T-helper 1 cell treated with Interleukin-12 subunit alpha and Interleukin-12 subunit beta and Interleukin-4 antibody, amounts not matched to agents 30 ng/mL and 1 ng/mL, for 36 hours (primary cell): ENCODE results near the gene GRAMD2B. TPM values are rescaled to one million over a fixed set of nuclear protein-coding genes. Genes with fewer than 3 reads are reported as not detected.
"Not testable (repeated sequence)": the region's sequence is repeated elsewhere in the genome, so short reads cannot be mapped to it uniquely, and the experiment has no call there.

Experiments
- intact Hi-C: fragments of 100-400 bp; cut with micrococcal nuclease; formaldehyde crosslinking; loops from one replicate; pipeline ENCODE4 v1.15.1; 2024
- total RNA-seq: library from RNA; stranded (reverse); gene quantifications from 2 replicates; pipeline ENCODE4 v1.2.3, GENCODE V29; 2022

Gene GRAMD2B
- 4.5 and 7.5 TPM in 2 replicates for total RNA-seq

DNA sequence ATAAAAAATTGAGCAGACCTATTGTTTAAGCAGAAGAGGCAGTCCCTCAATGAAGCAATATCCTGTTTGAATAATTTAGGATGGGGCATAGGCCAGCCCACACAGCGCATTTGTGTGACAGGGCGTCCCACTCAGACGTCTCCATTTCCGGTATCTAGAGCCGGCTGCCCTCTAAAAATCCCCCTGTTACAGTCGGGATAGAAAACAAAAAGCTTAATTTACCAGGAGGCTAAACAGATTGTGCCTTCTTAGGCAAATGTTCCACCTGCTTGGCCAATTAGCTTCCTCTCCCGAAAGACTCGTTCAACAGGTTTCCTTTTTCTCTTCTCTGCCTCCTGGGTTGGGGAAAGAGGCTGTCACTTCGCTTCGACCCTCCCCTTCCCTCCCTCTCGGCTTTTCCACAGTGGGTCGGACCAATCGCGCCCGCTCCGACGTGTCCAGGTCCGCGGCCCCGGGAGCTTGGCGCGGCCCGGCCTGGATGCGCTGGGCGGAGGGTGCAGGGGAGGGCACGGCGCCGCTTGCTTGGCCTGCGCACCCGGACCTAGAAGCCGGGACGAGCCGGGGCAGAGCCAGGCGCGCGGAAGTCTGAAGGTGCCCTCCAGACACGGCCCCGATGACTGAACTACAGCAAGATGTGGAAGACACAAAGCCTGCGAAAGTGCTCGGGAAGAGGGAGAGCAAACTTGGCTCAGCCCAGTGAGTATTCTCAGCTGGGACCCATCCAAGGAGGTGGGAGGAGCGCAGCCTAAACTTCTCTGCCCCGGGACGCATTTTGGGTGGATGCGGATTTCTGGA, at the start of gene GRAMD2B:
Gene GRAMD2B (plus strand): TSS at position 416 of the 795 bp plus-strand sequence. CDS start 198 bp downstream, at position 614.
- intact Hi-C loops: loop anchor here (1.0 to 5.0 kb wide), 9 partner anchors 27 to 1094 kb away; partner anchors contain the start of genes MARCHF3 and PRRC1

- intact Hi-C loops: no loop called here
Observed at GRCh38 chr5:126374109-126374416, 49.1 kb upstream of the GRAMD2B start.

- intact Hi-C loops: no loop called here
Observed at GRCh38 chr5:126376443-126376842, 46.8 kb upstream of the GRAMD2B start.

DNA sequence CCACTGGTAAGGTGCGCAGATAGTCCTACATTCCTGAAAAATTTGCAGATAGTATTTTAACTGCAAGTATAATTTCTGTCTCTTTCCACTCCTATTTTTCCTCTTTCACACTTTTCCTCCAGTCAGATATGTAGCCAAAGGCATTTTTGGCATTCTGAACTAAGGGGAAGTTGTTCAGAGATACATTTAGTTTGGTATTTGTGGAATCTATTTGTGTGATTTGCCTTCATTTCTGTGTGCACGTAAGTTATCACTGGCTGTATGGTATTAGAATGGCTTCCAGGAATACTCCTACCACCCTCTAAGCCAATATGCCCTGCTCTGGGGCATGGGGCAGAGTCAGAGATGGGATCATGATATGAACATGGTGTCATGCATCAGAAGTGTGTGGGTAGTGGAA, 45.8 kb upstream of the GRAMD2B start:
- intact Hi-C loops: no loop called here

GRCh38 chr5:126380316-126380715, 42.9 kb upstream of the GRAMD2B start:
- intact Hi-C loops: not testable (repeated sequence)

DNA sequence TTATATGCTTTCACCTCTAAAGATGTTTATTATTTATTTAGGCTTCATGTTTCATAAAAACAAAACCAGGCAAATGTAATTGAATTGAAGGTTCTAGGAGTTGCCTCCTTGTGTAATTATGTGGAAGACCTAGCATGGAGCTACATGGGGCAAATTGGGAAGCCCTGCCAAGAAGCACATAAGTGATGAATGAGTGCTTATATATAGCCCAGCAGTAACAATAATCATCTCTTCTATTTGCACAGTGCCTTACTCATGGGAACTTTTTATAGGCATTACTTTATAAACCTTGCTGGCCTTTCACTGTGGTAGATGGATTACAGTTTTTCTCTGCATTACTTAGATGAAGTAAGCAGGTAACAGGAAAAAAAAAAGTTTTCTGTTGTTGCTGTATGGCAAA, 40.0 kb upstream of the GRAMD2B start:
- intact Hi-C loops: no loop called here

- intact Hi-C loops: no loop called here
Observed at GRCh38 chr5:126383776-126384175, 39.4 kb upstream of the GRAMD2B start.

DNA sequence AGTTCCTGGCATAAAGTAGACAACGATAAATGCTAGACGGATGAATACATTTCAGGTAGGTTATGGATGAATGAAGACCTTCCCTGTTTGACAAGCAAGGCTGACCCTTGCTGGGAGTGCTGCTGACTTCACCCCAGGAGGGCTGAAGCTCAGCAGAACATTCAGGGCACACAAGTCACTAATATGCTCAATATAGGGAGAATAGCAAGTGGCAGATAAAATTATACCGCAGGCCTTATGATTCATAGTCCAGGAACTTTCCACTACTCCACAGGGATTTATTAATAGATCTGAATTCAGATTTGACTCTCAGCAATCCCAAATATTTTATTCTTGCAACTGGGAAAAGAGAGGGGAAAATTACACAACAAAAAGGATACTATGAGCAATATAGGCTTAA, 38.2 kb upstream of the GRAMD2B start:
- intact Hi-C loops: no loop called here

DNA sequence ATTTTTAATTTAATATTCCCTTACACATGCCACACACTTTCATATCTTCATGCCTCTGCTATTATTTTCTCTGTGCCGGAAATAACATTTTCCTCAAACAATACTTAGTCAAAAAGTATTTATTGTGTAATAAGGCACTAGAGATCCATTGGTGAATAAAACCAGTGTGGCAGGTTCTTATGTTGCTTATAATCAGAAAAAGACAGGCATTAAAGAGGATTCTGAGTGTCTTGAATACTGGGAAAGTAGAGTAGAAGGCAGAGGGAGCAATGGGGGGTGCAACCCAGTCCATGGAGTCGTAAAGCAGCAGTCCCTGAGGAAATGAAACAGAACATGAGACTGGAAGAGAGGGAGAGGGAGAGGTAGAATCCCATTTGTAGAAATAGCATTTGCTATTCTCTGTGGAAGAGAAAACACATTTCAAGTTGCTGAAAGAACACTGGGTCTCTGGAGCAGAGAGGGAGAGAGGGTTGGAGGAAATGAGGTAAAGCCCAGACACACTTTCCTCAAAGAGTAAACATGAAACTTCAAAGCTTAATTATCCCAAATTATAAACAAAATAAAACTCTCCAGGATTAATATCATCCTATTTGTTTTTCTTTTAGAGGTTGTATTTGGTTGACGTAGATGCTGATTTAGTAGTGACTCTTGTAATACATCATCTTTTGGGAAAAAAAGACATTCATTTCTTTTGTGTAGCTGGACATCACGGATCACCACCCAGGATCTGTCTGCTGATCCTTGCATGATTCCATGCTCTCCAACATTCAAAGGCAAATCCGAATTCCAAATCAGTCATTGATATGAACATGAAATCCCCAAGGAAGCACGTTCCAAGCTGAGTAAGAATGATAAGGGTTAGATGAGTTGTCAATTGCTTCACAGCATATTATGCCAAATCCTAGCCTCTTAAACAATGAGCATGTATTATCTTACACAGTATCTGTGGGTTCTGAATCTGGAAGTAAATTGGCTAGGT, 37.4 kb upstream of the GRAMD2B start:
- intact Hi-C loops: no loop called here

GRCh38 chr5:126389179-126389578, 34.0 kb upstream of the GRAMD2B start:
- intact Hi-C loops: no loop called here

GRCh38 chr5:126390051-126390450, 33.2 kb upstream of the GRAMD2B start:
- intact Hi-C loops: no loop called here

- intact Hi-C loops: no loop called here
Observed at GRCh38 chr5:126391386-126391785, 31.8 kb upstream of the GRAMD2B start.

DNA sequence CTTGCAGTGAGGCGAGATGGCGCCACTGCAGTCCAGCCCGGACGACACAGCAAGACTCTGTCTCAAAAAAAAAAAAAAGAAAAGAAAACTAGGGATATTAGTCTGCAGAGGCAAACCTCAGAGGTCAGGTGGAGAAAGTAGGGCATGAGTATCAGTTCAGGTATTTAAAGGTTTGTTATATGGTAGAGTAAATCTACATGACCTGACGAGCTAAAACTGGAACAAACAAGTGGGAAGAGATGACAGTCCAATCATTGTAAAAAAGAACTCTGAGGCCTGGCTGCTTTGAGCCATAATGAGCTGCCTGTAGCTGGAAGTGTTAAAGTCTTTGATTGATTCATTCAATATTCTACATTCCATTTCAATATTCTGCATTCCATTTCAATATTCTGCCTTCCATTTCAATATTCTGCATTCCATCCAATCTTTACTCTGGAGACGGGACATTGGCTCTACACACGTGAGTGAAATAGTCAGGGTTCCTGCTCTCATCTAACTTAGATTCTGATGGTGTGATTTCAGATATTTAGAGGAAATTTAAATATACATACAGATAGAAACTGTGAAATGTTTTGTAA, 28.9 kb upstream of the GRAMD2B start:
- intact Hi-C loops: no loop called here

GRCh38 chr5:126395198-126395597, 28.0 kb upstream of the GRAMD2B start:
- intact Hi-C loops: no loop called here

- intact Hi-C loops: no loop called here
Observed at GRCh38 chr5:126395605-126396004, 27.6 kb upstream of the GRAMD2B start.

- intact Hi-C loops: not testable (repeated sequence)
Observed at GRCh38 chr5:126396721-126397120, 26.5 kb upstream of the GRAMD2B start.

- intact Hi-C loops: no loop called here
Observed at GRCh38 chr5:126398791-126399190, 24.4 kb upstream of the GRAMD2B start.

- intact Hi-C loops: no loop called here
Observed at GRCh38 chr5:126400621-126401251, 22.5 kb upstream of the GRAMD2B start.

DNA sequence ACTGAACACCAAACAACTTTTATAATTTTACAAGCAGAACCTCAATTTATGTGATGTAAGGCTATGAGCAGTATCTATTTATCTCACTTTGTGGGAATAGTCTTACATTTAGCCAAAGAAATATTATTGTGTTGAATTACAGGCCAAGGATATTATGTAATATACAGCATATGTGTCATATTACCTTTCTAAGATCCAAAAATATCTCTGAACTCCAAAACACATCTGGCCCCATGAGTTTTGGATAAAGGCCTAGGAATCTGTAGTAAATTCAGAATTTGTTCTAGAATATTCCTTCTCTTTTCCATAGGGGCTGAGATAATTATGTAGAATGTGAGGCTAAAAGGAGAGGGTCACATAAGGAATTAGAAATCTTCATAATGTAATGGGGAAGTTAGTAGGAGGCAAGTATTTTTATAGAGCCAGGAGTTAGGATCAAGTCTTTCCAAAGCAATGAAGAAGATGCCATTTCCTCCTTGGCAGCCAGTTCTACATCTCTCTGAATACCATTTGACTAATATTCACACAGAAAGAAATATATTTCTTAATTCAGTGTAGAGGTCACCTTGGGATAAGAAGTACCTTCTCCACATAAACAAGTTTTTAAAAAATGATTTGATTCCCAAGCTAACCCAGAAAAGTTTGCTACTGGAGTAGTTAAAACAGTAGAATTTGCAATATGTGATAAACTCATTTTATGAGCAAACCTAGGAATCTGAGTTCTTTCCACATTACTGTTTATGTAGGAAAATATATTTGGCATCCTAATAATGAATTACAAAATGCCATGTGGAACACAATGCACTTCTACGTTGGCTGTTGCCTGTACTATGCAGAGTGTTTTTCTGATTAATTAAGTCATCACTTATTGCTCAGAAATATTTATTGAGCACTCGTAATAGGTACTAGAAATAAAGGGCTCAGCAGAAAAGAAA, 20.3 kb upstream of the GRAMD2B start:
- intact Hi-C loops: no loop called here

GRCh38 chr5:126403876-126404275, 19.3 kb upstream of the GRAMD2B start:
- intact Hi-C loops: no loop called here
